A549 (cell line): ENCODE results near the gene SIN3A.

Experiments
- CEBPB ChIP-seq, 2 experiments: fragments of >200 bp in 1 of 2; sonication (Bioruptor Twin) in 1 of 2; formaldehyde crosslinking in 1 of 2; IDR thresholded peaks; 2 replicates each; pipeline ENCODE4 v1.6.1; 2012 to 2016
- CTCF ChIP-seq: fragments of >200 bp; sonication (Bioruptor Twin); formaldehyde crosslinking; IDR thresholded peaks from 3 replicates; pipeline ENCODE4 v1.5.1; 2016
- ELK1 ChIP-seq: fragments of 150-350 bp; IDR thresholded peaks from 2 replicates; pipeline ENCODE4 v1.6.1; 2014; ENCODE audit warnings: low read depth, mild to moderate bottlenecking, low read length
- EP300 ChIP-seq, 2 experiments: fragments of >200 bp; sonication (Bioruptor Twin); formaldehyde crosslinking; IDR thresholded peaks; 2 replicates in 1 of 2; 3 replicates in 1 of 2; pipeline ENCODE4 v1.6.1; 2016 to 2017
- FOSL2 ChIP-seq, 2 experiments: fragments of 450-650 bp in 1 of 2; fragments of >200 bp in 1 of 2; sonication (Bioruptor Twin) in 1 of 2; formaldehyde crosslinking; IDR thresholded peaks; 2 replicates each; pipeline versions ENCODE4 v1.5.0 to v1.6.1; 2016 to 2020; ENCODE audit warnings: mild to moderate bottlenecking in 1 of 2, moderate library complexity in 1 of 2
- GATA3 ChIP-seq: IDR thresholded peaks from 2 replicates; pipeline ENCODE4 v1.6.1; 2012; ENCODE audit warnings: borderline replicate concordance
- KDM1A ChIP-seq: fragments of 200-600 bp; sonication (generic); IDR thresholded peaks from 2 replicates; pipeline ENCODE4 v1.6.1; 2016; ENCODE audit warnings: low read depth, mild to moderate bottlenecking
- MAFK ChIP-seq: fragments of 450-650 bp; IDR thresholded peaks from 2 replicates; pipeline ENCODE4 v1.6.1; 2014; ENCODE audit not compliant: partially characterized antibody
- MAX ChIP-seq: IDR thresholded peaks from 2 replicates; pipeline ENCODE4 v1.6.1; 2012
- POLR2A ChIP-seq: IDR thresholded peaks from 2 replicates; pipeline ENCODE4 v1.6.1; 2012; ENCODE audit warnings: mild to moderate bottlenecking, low read length
- RFX5 ChIP-seq: fragments of 450-650 bp; IDR thresholded peaks from 2 replicates; pipeline ENCODE4 v1.7.1; 2014; ENCODE audit warnings: antibody characterized with exemption, mild to moderate bottlenecking, moderate library complexity
- SMC3 ChIP-seq: fragments of >200 bp; sonication (Bioruptor Twin); formaldehyde crosslinking; IDR thresholded peaks from 3 replicates; pipeline ENCODE4 v1.6.1; 2018; ENCODE audit warnings: inconsistent platforms
- ZSCAN20 ChIP-seq: fragments of 250-450 bp; sonication (Bioruptor Pico); IDR thresholded peaks from 2 replicates; pipeline ENCODE4 v1.8.0; 2022; ENCODE audit warnings: mild to moderate bottlenecking, moderate library complexity
- TF ChIP-seq, protein P1 (sequence below): fragments of 200-600 bp; sonication (generic); IDR thresholded peaks from 2 replicates; pipeline ENCODE4 v1.6.1; 2016; ENCODE audit warnings: antibody characterized with exemption, mild to moderate bottlenecking, moderate library complexity

GRCh38 chr15:75397494-75397893, 54.0 kb downstream of the SIN3A start:
- TF ChIP-seq CTCF (no peak), MAX (no peak), POLR2A (no peak), EP300 (IDR thresholded peaks at IDR 0.05) (no peak), RFX5 (no peak), ZSCAN20 (CRISPR knock-in tag) (no peak), KDM1A (no peak), MAFK (no peak), CEBPB (IDR thresholded peaks at IDR 0.05) (no peak), SMC3 (no peak), GATA3 (no peak), FOSL2 (IDR thresholded peaks at IDR 0.05) (no peak), FOSL2 (CRISPR knock-in tag; IDR thresholded peaks at IDR 0.05) (no peak), ELK1 (no peak)
- TF ChIP-seq, protein P1, sequence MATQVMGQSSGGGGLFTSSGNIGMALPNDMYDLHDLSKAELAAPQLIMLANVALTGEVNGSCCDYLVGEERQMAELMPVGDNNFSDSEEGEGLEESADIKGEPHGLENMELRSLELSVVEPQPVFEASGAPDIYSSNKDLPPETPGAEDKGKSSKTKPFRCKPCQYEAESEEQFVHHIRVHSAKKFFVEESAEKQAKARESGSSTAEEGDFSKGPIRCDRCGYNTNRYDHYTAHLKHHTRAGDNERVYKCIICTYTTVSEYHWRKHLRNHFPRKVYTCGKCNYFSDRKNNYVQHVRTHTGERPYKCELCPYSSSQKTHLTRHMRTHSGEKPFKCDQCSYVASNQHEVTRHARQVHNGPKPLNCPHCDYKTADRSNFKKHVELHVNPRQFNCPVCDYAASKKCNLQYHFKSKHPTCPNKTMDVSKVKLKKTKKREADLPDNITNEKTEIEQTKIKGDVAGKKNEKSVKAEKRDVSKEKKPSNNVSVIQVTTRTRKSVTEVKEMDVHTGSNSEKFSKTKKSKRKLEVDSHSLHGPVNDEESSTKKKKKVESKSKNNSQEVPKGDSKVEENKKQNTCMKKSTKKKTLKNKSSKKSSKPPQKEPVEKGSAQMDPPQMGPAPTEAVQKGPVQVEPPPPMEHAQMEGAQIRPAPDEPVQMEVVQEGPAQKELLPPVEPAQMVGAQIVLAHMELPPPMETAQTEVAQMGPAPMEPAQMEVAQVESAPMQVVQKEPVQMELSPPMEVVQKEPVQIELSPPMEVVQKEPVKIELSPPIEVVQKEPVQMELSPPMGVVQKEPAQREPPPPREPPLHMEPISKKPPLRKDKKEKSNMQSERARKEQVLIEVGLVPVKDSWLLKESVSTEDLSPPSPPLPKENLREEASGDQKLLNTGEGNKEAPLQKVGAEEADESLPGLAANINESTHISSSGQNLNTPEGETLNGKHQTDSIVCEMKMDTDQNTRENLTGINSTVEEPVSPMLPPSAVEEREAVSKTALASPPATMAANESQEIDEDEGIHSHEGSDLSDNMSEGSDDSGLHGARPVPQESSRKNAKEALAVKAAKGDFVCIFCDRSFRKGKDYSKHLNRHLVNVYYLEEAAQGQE: no peak
